Suprapubic skin (tissue), 4 donors: ENCODE measurements around the gene VWDE. TPM values are rescaled to one million over a fixed set of nuclear protein-coding genes. Genes with fewer than 3 reads are reported as not detected.
"Not testable (repeated sequence)": the region's sequence is repeated elsewhere in the genome, so short reads cannot be mapped to it uniquely, and the experiment has no call there.

ENCODE experiments used
- DNase-seq, 2 donors: peaks; one replicate each; pipeline ENCODE4 v3.0.0-alpha.2; 2019; ENCODE audit warnings: low spot score in 2 of 2
- H3K27ac ChIP-seq: fragments of 200-600 bp; sonication (generic); one replicate; pipeline ENCODE4 v1.5.1; 2019
- H3K27me3 ChIP-seq: fragments of 200-600 bp; sonication (generic); one replicate; pipeline ENCODE4 v1.5.1; 2019
- H3K36me3 ChIP-seq: fragments of 200-600 bp; sonication (generic); one replicate; pipeline ENCODE4 v1.5.1; 2019
- H3K4me1 ChIP-seq: fragments of 200-600 bp; sonication (generic); one replicate; pipeline ENCODE4 v1.5.1; 2019
- H3K4me3 ChIP-seq: fragments of 200-600 bp; sonication (generic); one replicate; pipeline ENCODE4 v1.5.1; 2019; ENCODE audit warnings: mild to moderate bottlenecking
- H3K9me3 ChIP-seq: fragments of 200-600 bp; sonication (generic); one replicate; pipeline ENCODE4 v1.5.1; 2019
- CTCF ChIP-seq, 2 donors: fragments of 200-600 bp in 1 of 2; fragments of 450-650 bp in 1 of 2; sonication (generic) in 1 of 2; IDR thresholded peaks; one replicate each; pipeline ENCODE4 v1.5.1; 2016 to 2019; ENCODE audit warnings: antibody characterized with exemption in 2 of 2, mild to moderate bottlenecking in 1 of 2, moderate library complexity in 1 of 2
- EP300 ChIP-seq: sonication (generic); formaldehyde crosslinking; IDR thresholded peaks from one replicate; pipeline ENCODE4 v1.6.1; 2017; ENCODE audit warnings: antibody characterized with exemption
- POLR2A ChIP-seq, 2 donors: fragments of 450-650 bp; IDR thresholded peaks; one replicate each; pipeline ENCODE4 v1.6.1; 2017; ENCODE audit warnings: antibody characterized with exemption in 2 of 2, mild to moderate bottlenecking in 2 of 2, moderate library complexity in 2 of 2
- POLR2AphosphoS5 ChIP-seq, 3 donors: sonication (generic); formaldehyde crosslinking; IDR thresholded peaks; one replicate each; pipeline ENCODE4 v1.6.1; 2017; ENCODE audit warnings: antibody characterized with exemption in 3 of 3
- WGBS: methylation state at CpG from one replicate; pipeline ENCODE4 v1.1.5; 2018; 5-methylcytosine and 5-hydroxymethylcytosine counted together
- total RNA-seq, 4 donors: library from RNA; depleted of rRNA; stranded (reverse); fragments of >200 nt; gene quantifications; one replicate each; pipeline ENCODE4 v1.1.0, GENCODE V29; 2016

Gene VWDE
- total RNA-seq, 4 donors from 2014 or later = 0.26 to 2.6 (median 0.51) TPM; not detected in 1

GRCh38 chr7:12412407-12412806 lies 8.7 kb upstream of the VWDE start:
- Histone ChIP-seq H3K4me3 (no peak overlapping the region), H3K4me1 (no peaks in the 10 kb centered on the region), H3K9me3 (no peaks in the 10 kb centered on the region), H3K27me3 (no peaks in the 10 kb centered on the region), H3K27ac (no peak overlapping the region), H3K36me3 (no peaks in the 10 kb centered on the region)
- TF ChIP-seq EP300 (no peak), POLR2AphosphoS5 (IDR thresholded peaks at IDR 0.05) (no peak), POLR2A (IDR thresholded peaks at IDR 0.05) (no peak), CTCF (IDR thresholded peaks at IDR 0.05) (no peak)
- no peak for DNase-seq
- 88% methylated on average over 1 of the region's 1 CpG for WGBS

DNA sequence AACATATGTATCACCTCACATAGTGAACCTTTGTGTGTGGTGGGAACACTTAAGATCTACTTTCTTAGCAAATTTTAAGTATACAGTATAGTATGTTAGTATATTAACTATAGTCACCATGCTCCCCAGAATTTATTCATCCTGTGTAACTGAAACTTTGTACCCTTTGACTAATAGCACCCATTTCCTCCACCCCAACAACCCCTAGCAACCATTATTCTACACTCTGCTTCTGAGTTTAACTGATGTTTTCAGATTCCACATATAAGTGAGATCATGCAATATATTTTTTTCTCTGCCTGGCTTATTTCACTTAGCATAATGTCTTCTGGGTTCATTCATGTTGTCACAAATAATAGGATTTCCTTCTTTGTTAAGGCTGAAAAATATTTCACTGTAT lies 6.9 kb upstream of the VWDE start:
- Histone ChIP-seq H3K27ac (no peak overlapping the region), H3K9me3 (no peaks in the 10 kb centered on the region), H3K27me3 (no peaks in the 10 kb centered on the region), H3K4me3 (no peak overlapping the region), H3K36me3 (no peaks in the 10 kb centered on the region), H3K4me1 (no peaks in the 10 kb centered on the region)
- no peak for DNase-seq
- TF ChIP-seq CTCF (IDR thresholded peaks at IDR 0.05) (no peak), POLR2AphosphoS5 (IDR thresholded peaks at IDR 0.05) (no peak), POLR2A (IDR thresholded peaks at IDR 0.05) (no peak), EP300 (no peak)

- DNase-seq = no peak
- TF ChIP-seq CTCF (IDR thresholded peaks at IDR 0.05) (no peak), POLR2A (IDR thresholded peaks at IDR 0.05) (no peak), POLR2AphosphoS5 (IDR thresholded peaks at IDR 0.05) (no peak), EP300 (no peak)
- Histone ChIP-seq H3K27ac (no peak overlapping the region), H3K4me1 (peaks cover 3% of the 10 kb centered on the region), H3K36me3 (no peaks in the 10 kb centered on the region), H3K9me3 (no peaks in the 10 kb centered on the region), H3K4me3 (no peak overlapping the region), H3K27me3 (peaks cover 4% of the 10 kb centered on the region)
- 70% methylated on average over 4 of the region's 4 CpGs for WGBS
Measured at GRCh38 chr7:12409097-12409711, 5.5 kb upstream of the VWDE start.

DNA sequence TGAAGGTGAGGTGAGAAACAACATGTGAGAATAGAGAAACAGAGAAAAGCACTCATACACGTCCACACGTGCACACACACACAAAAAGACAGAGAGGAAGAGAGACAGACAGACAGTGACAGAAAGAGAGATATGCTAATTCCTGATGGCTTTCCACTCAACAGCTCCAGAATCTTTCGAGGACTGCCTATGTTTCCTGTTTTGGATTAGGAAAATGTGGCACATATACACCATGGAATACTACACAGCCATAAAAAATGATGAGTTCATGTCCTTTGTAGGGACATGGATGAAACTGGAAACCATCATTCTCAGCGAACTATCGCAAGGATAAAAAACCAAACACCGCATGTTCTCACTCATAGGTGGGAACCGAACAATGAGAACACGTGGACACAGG lies 4.0 kb upstream of the VWDE start:
- DNase-seq, H3K9me3 ChIP-seq, H3K36me3 ChIP-seq, H3K4me3 ChIP-seq, H3K27ac ChIP-seq: not testable (repeated sequence)
- WGBS = 89% methylated on average over 8 of the region's 8 CpGs
- Histone ChIP-seq H3K27me3 (peaks cover 13% of the 10 kb centered on the region), H3K4me1 (peaks cover 15% of the 10 kb centered on the region)

GRCh38 chr7:12402365-12402725 lies 1.3 kb downstream of the VWDE start:
- no peak for DNase-seq
- Histone ChIP-seq H3K27me3 (peaks cover 19% of the 10 kb centered on the region), H3K9me3 (no peaks in the 10 kb centered on the region), H3K27ac (no peak overlapping the region), H3K4me1 (peaks cover 15% of the 10 kb centered on the region), H3K36me3 (no peaks in the 10 kb centered on the region), H3K4me3 (no peak overlapping the region)
- no peak for TF ChIP-seq POLR2A (IDR thresholded peaks at IDR 0.05)
- no peak for TF ChIP-seq CTCF (IDR thresholded peaks at IDR 0.05)
- TF ChIP-seq EP300 = no peak
- TF ChIP-seq POLR2AphosphoS5 (IDR thresholded peaks at IDR 0.05) = no peak
- 81% methylated on average over 3 of the region's 3 CpGs for WGBS
